Measurements from ENCODE around the gene C1QTNF1.

GRCh38 chr17:79047291-79047920 lies 23.4 kb downstream of the C1QTNF1 start:
- TF ChIP-seq CTCF (IDR thresholded peaks at IDR 0.05 in 2 of 3, conservative IDR thresholded peaks at IDR 0.05 in 1 of 3; ENCODE audit: insufficient read depth in 2 of 3, low read depth in 1 of 3, low read length in 3 of 3) = no peak
- no peak for TF ChIP-seq HLTF (IDR thresholded peaks at IDR 0.05)
- TF ChIP-seq RHOXF2B (CRISPR knock-in tag; conservative IDR thresholded peaks at IDR 0.05) = no peak
- no peak for TF ChIP-seq GABPB1 (CRISPR knock-in tag; IDR thresholded peaks at IDR 0.05)
- no peak for TF ChIP-seq POLR2A (conservative IDR thresholded peaks at IDR 0.05)
- no peak for TF ChIP-seq ZNF274 (IDR thresholded peaks at IDR 0.05; ENCODE audit: borderline replicate concordance, low read depth, low read length)
- TF ChIP-seq BDP1 (IDR thresholded peaks at IDR 0.05; ENCODE audit: insufficient read depth, insufficient read length) = no peak
- TF ChIP-seq NFRKB (IDR thresholded peaks at IDR 0.05; ENCODE audit: low read depth) = no peak
- no peak for TF ChIP-seq MYC (IDR thresholded peaks at IDR 0.05; ENCODE audit: low read depth, low read length)
- TF ChIP-seq MYC (CRISPR knock-in tag; IDR thresholded peaks at IDR 0.05; ENCODE audit: borderline replicate concordance, low read depth) = no peak
- no peak for TF ChIP-seq E2F3 (CRISPR knock-in tag; IDR thresholded peaks at IDR 0.05)
- no peak for TF ChIP-seq CEBPB (tag; IDR thresholded peaks at IDR 0.05)
- TF ChIP-seq RBM39 (optimal IDR thresholded peaks at IDR 0.05; ENCODE audit: low read depth, low read length) = no peak
- TF ChIP-seq POLR2AphosphoS5 (IDR thresholded peaks at IDR 0.05; ENCODE audit: control insufficient read depth, insufficient read depth, low read depth, low read length) = no peak
- no peak for TF ChIP-seq SMARCB1 (IDR thresholded peaks at IDR 0.05; ENCODE audit: insufficient read length, low read depth)

Data from K562 (cell line).